Raji (cell line): ENCODE data around the gene SLC17A1.

Experiments
- POLR2A ChIP-seq: IDR thresholded peaks from 2 replicates; pipeline ENCODE4 v1.6.1; 2011; ENCODE audit warnings: low read depth, low read length, control low read depth; ENCODE audit not compliant: insufficient read depth

Gene SLC17A1

GRCh38 chr6:25831532-25832306 is at the start of gene SLC17A1:
Gene SLC17A1, minus strand, starts transcription at chr6:25832052. Its CDS starts 1,495 bp downstream, at chr6:25830557.
- TF ChIP-seq POLR2A, result no peak

DNA sequence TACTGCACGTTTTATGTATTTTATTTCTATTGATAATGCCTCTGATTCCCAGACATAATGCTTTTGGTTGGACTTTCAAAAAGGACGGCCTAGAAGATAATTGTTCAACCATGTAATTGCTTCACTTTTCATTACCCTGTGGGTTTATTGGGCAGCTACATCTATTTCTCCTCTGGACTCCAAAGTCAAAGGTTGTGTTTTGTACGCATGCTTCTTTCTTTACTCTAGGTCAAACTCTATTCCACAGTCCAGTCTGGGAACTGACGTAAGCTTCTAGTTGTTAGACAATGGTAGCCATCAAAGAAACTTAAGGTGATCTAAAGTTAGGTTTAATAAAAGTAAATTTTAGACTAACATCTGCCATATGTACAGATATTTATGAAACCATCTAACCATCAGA is 48.7 kb upstream of the SLC17A1 start:
- TF ChIP-seq POLR2A, result no peak

DNA sequence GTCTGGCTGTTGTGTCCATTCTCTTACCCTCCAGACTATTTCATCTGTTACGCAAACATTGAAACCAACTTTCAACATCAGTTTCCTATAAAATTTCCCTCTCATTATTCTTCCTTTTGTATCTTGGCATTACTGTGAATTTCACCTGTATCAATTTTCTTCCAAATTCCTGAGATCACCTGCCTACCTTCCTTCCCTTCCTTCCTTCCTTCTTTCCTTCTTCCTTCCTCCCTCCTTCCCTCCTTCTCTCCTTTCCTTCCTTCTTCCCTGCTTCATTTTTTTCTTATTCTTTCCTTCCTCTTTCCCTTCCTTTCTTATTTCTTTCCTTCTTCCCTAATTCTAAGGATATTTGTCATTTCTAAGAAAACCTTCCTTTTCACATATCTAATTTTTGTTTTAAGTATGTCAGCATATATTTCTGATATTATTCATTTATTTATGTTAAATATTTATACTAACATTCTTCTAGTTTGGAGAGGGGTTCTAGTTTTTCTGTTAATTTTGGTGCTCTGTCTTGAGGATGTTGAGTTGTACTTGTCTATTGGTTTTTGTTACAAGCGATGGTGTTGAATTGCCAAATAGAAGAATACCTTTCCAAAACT is 47.0 kb upstream of the SLC17A1 start:
- TF ChIP-seq POLR2A, result no peak

- no peak for TF ChIP-seq POLR2A
Observed at GRCh38 chr6:25875926-25876602, 44.2 kb upstream of the SLC17A1 start.

GRCh38 chr6:25875563-25875905 is 43.7 kb upstream of the SLC17A1 start:
- no peak for TF ChIP-seq POLR2A

DNA sequence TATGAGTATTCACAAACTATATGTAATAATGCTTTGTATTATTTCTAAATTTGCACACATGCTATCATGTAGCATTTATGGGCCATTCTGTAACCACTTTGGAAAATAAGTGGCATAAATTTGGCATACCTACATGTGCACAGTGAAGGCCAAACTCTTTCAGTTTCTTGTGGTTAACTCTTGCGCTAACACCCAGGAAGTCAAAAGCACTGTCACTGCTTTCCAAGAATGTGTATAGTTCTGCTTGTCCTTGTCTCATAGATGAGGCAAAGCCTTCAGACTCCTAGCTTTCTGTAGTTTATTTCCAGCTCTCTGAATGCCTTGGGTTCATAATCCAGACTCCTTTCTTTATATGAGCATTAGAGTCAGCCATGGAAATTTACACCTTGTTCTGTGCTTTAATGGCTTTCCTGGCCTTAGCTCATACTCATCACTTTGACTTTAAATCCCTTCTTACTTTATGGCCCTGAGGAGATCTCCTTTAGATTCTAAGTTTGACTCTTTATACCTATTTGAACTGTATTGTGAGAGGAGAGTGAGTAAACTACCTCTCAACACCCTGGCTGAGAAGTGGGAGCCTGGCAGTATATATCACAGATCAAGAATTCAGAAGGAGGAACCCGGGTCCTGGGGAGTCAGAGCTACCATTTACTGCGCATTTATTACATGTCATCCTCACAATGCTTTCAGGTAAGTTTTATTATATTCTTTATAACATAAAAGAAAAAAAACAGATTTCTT is 43.1 kb upstream of the SLC17A1 start:
- no peak for TF ChIP-seq POLR2A

GRCh38 chr6:25874118-25874517 is 42.3 kb upstream of the SLC17A1 start, which contains the start of gene SLC17A3:
Gene SLC17A3, minus strand, starts transcription at chr6:25874243. Its CDS starts 5,856 bp downstream, at chr6:25868387.
- TF ChIP-seq POLR2A, result no peak

DNA sequence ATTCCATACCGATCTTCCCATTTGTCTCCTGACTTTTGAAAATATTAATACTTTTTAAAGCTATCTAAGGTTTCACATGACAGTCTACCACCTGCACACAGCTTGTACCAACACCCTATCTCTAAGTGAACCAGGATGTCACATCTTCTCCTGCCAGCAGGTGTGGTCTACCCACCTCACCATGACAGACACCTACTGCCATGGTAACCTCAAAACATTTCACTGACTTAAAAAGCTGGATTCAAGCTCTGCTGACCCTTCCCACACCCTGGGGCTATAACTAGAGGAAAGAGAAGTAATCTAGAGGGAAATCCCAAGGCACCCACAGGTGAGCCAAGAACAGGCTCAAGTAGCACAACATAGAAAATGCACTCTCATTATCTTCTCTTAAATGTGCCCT is 41.0 kb upstream of the SLC17A1 start:
- TF ChIP-seq POLR2A, result no peak

DNA sequence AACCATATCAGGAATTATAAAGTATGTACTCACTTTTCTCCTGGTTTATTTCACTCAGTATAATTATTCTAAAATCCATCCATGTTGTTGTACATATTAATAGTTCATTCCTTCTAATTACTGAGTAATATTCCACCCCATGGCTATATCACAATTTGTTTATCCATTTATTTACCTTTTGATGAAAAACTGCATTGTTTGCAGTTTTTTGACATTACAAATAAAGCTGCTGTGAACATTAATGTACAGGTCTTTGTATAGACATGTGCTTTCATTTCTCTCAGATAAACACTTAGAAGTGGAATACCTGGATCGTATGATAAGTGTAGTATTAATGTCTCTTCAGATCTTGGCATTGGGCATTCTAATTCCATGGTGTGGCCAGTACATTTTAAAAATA is 38.0 kb upstream of the SLC17A1 start:
- no peak for TF ChIP-seq POLR2A

GRCh38 chr6:25868436-25869183 is 36.8 kb upstream of the SLC17A1 start:
- TF ChIP-seq POLR2A, result no peak

- no peak for TF ChIP-seq POLR2A
Observed at GRCh38 chr6:25866011-25866410, 34.2 kb upstream of the SLC17A1 start.

GRCh38 chr6:25863360-25863759 is 31.5 kb upstream of the SLC17A1 start:
- no peak for TF ChIP-seq POLR2A

- TF ChIP-seq POLR2A, result no peak
Observed at GRCh38 chr6:25862199-25862598, 30.3 kb upstream of the SLC17A1 start.

GRCh38 chr6:25852756-25853155 is 20.9 kb upstream of the SLC17A1 start:
- TF ChIP-seq POLR2A, result no peak

DNA sequence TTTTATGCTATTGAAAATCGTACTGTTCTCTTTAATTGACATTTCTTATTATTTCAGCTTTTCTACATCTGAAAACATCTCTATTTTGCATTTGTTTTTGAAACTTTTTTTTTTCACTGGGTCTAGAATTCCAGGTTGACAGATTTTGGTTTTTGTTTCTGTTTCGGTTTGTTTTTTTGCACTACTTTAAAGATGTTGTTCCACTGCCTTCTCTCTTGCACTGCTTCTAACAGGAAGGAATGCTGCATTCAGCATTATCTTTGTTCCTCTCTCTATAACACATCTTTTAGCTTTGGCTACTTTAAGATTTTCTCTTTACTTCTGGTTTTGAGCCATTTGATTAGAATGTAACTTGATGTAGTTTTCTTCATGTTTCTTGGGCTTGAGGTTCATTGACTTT is 20.1 kb upstream of the SLC17A1 start:
- no peak for TF ChIP-seq POLR2A
